H1 (cell line): Measurements from ENCODE around the gene ZMYND15. TPM values are rescaled to one million over a fixed set of nuclear protein-coding genes. Genes with fewer than 3 reads are reported as not detected.

ENCODE experiments used
- ATF3 ChIP-seq: IDR thresholded peaks from 2 replicates; pipeline ENCODE4 v1.6.1; 2011; ENCODE audit warnings: low read depth, mild to moderate bottlenecking, low read length; ENCODE audit not compliant: insufficient read depth
- CHD1 ChIP-seq: IDR thresholded peaks from 2 replicates; pipeline ENCODE4 v1.6.1; 2012; ENCODE audit warnings: low read depth, low read length, improper control_type of control experiment
- JUN ChIP-seq: IDR thresholded peaks from 2 replicates; pipeline ENCODE4 v1.6.1; 2011; ENCODE audit warnings: low read depth, mild to moderate bottlenecking, improper control_type of control experiment, low read length
- KDM5A ChIP-seq: fragments of 200-600 bp; IDR thresholded peaks from 2 replicates; pipeline ENCODE4 v1.7.1; 2012; ENCODE audit warnings: mild to moderate bottlenecking, low read length, inconsistent platforms, mixed read lengths
- NRF1 ChIP-seq: IDR thresholded peaks from 2 replicates; pipeline ENCODE4 v1.6.1; 2011; ENCODE audit warnings: mild to moderate bottlenecking, low read depth, low read length, improper control_type of control experiment
- SAP30 ChIP-seq: fragments of 300-600 bp; sonication (generic); IDR thresholded peaks from 2 replicates; pipeline ENCODE4 v1.7.1; 2012; ENCODE audit warnings: low read length, moderate library complexity, mild to moderate bottlenecking, inconsistent platforms; ENCODE audit not compliant: insufficient read depth, insufficient replicate concordance
- SIX5 ChIP-seq: IDR thresholded peaks from 2 replicates; pipeline ENCODE4 v1.6.1; 2011; ENCODE audit warnings: mild to moderate bottlenecking, low read depth, low read length
- SP2 ChIP-seq: IDR thresholded peaks from 2 replicates; pipeline ENCODE4 v1.6.1; 2012; ENCODE audit warnings: mild to moderate bottlenecking, low read length, inconsistent platforms
- TCF12 ChIP-seq: IDR thresholded peaks from 2 replicates; pipeline ENCODE4 v1.6.1; 2011; ENCODE audit warnings: low read depth, mild to moderate bottlenecking, low read length
- TEAD4 ChIP-seq: IDR thresholded peaks from 2 replicates; pipeline ENCODE4 v1.6.1; 2012; ENCODE audit warnings: low read depth, low read length, inconsistent platforms, mixed read lengths
- polyA plus RNA-seq, 7 experiments: library from polyadenylated mRNA; depleted of rRNA in 3 of 7; stranded (reverse) in 5 of 7; unstranded in 2 of 7; fragments of >200 nt in 5 of 7; fragments of 200-250 nt in 2 of 7; gene quantifications; 1 replicate in 5 of 7; 2 replicates in 1 of 7; 4 replicates in 1 of 7; pipeline versions ENCODE4 v1.2.1 to v1.2.3, GENCODE V29; 2011 to 2013; ENCODE audit warnings: missing spikeins in 2 of 7, mixed read lengths in 2 of 7
- total RNA-seq: library from RNA; stranded (reverse); fragmentation: NEBNext Ultra II Directional; extraction: Animal tissue kit (Norgen Biotek cat#: 25700); gene quantifications from 2 replicates; pipeline ENCODE4 v1.2.1, GENCODE V29; 2021

The ZMYND15 gene
- total and polyA plus RNA-seq, 2 of the 8 experiments (the other 6 are each of a cell fraction or from before 2014, with no cell fraction given) = 0.53 to 0.58 TPM

GRCh38 chr17:4786516-4786915, 46.9 kb downstream of the ZMYND15 start (continued):
- TF ChIP-seq ATF3 (no peak), TEAD4 (no peak), NRF1 (no peak), TCF12 (no peak), JUN (no peak), SAP30 (no peak), CHD1 (no peak), KDM5A (no peak), SIX5 (no peak), SP2 (no peak)
